Suprapubic skin (tissue), 4 donors: ENCODE data around the gene KRTAP4-3.

Experiments
- EP300 ChIP-seq: sonication (generic); formaldehyde crosslinking; IDR thresholded peaks from one replicate; pipeline ENCODE4 v1.6.1; 2017; ENCODE audit warnings: antibody characterized with exemption
- POLR2A ChIP-seq, 2 donors: fragments of 450-650 bp; IDR thresholded peaks; one replicate each; pipeline ENCODE4 v1.6.1; 2017; ENCODE audit warnings: antibody characterized with exemption in 2 of 2, mild to moderate bottlenecking in 2 of 2, moderate library complexity in 2 of 2
- POLR2AphosphoS5 ChIP-seq, 3 donors: sonication (generic); formaldehyde crosslinking; IDR thresholded peaks; one replicate each; pipeline ENCODE4 v1.6.1; 2017; ENCODE audit warnings: antibody characterized with exemption in 3 of 3
- TF ChIP-seq, protein P1 (sequence below), 2 donors: fragments of 200-600 bp in 1 of 2; fragments of 450-650 bp in 1 of 2; sonication (generic) in 1 of 2; IDR thresholded peaks; one replicate each; pipeline ENCODE4 v1.5.1; 2016 to 2019; ENCODE audit warnings: antibody characterized with exemption in 2 of 2, mild to moderate bottlenecking in 1 of 2, moderate library complexity in 1 of 2

- TF ChIP-seq, protein P1, sequence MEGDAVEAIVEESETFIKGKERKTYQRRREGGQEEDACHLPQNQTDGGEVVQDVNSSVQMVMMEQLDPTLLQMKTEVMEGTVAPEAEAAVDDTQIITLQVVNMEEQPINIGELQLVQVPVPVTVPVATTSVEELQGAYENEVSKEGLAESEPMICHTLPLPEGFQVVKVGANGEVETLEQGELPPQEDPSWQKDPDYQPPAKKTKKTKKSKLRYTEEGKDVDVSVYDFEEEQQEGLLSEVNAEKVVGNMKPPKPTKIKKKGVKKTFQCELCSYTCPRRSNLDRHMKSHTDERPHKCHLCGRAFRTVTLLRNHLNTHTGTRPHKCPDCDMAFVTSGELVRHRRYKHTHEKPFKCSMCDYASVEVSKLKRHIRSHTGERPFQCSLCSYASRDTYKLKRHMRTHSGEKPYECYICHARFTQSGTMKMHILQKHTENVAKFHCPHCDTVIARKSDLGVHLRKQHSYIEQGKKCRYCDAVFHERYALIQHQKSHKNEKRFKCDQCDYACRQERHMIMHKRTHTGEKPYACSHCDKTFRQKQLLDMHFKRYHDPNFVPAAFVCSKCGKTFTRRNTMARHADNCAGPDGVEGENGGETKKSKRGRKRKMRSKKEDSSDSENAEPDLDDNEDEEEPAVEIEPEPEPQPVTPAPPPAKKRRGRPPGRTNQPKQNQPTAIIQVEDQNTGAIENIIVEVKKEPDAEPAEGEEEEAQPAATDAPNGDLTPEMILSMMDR (IDR thresholded peaks at IDR 0.05), result no peak
- no peak for TF ChIP-seq EP300
- TF ChIP-seq POLR2AphosphoS5 (IDR thresholded peaks at IDR 0.05), result no peak
- no peak for TF ChIP-seq POLR2A (IDR thresholded peaks at IDR 0.05)
Measured at GRCh38 chr17:41160648-41161047, 7.4 kb downstream of the KRTAP4-3 start, which contains the start of gene KRTAP4-4.
